SJSA1 (cell line): Measurements from ENCODE around the gene UTP20. TPM values are rescaled to one million over a fixed set of nuclear protein-coding genes. Genes with fewer than 3 reads are reported as not detected.

Source experiments
- DNase-seq, 2 experiments: peaks; one replicate each; pipeline ENCODE4 v3.0.0-alpha.2; 2015 to 2020; ENCODE audit warnings: low spot score in 2 of 2, low read depth in 1 of 2
- H3K27ac ChIP-seq: fragments of 250-450 bp; sonication (Bioruptor Pico); 2 replicates; pipeline ENCODE4 v1.5.1; 2020; ENCODE audit warnings: mild to moderate bottlenecking, moderate library complexity
- H3K27me3 ChIP-seq: fragments of 250-450 bp; sonication (Bioruptor Pico); replicated peaks from 2 replicates; pipeline ENCODE4 v1.5.1; 2020; ENCODE audit warnings: mild to moderate bottlenecking, moderate library complexity
- H3K36me3 ChIP-seq: fragments of 250-450 bp; sonication (Bioruptor Pico); 2 replicates; pipeline ENCODE4 v1.5.1; 2020; ENCODE audit warnings: mild to moderate bottlenecking
- H3K4me1 ChIP-seq: fragments of 250-450 bp; sonication (Bioruptor Pico); replicated peaks from 2 replicates; pipeline ENCODE4 v1.6.1; 2021; ENCODE audit warnings: mild to moderate bottlenecking
- H3K4me3 ChIP-seq: fragments of 250-450 bp; sonication (Bioruptor Pico); 2 replicates; pipeline ENCODE4 v1.5.1; 2020; ENCODE audit warnings: mild to moderate bottlenecking
- H3K9me3 ChIP-seq: fragments of 250-450 bp; sonication (Bioruptor Pico); replicated peaks from 2 replicates; pipeline ENCODE4 v1.5.1; 2020; ENCODE audit warnings: mild to moderate bottlenecking
- total RNA-seq: library from RNA; depleted of rRNA; stranded (reverse); fragments of >200 nt; shearing (Covaris generic); gene quantifications from 2 replicates; pipeline ENCODE4 v1.2.3, GENCODE V29; 2014; rRNA removed

UTP20 gene
- 21.2 and 22.9 TPM in 2 replicates for total RNA-seq

DNA sequence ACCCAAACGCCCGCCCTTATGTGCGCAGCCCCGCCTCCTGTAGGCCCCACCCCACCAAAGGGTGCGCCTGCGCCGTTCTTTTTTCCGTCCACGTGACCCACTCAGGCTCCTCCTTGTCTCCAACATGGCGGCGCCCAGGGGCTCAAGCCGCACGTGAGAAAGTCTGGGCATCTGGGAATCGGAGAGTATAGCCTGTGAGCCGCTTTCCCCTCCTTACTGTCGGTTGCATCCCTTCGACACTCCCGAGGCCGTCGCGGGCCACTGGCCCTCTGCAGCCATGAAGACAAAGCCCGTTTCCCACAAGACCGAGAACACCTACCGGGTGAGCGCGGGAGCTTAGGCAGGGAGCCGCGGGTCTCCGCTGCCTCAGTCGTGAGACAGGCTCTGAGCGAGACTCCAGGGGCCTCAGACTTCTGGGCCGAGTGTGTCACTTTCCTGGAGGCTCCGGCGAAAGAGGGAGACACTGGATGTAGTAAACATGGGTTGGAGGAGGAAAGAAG is at the start of gene UTP20:
TSS of gene UTP20 (plus strand) at position 100 of the 500 bp plus-strand sequence. CDS start at position 278, 178 bp downstream.
- peak within 1 kb of the TSS; percentile 59 for H3K27ac ChIP-seq
- no peaks in the 10 kb centered on the region for H3K4me1 ChIP-seq
- H3K27me3 ChIP-seq, result peaks cover 7% of the 10 kb centered on the region
- H3K36me3 ChIP-seq, result peaks cover 30% of the 10 kb centered on the region
- H3K9me3 ChIP-seq, result no peaks in the 10 kb centered on the region
- peak within 1 kb of the TSS; percentile 79 for H3K4me3 ChIP-seq
- peak; percentile 78 to 91 for DNase-seq

DNA sequence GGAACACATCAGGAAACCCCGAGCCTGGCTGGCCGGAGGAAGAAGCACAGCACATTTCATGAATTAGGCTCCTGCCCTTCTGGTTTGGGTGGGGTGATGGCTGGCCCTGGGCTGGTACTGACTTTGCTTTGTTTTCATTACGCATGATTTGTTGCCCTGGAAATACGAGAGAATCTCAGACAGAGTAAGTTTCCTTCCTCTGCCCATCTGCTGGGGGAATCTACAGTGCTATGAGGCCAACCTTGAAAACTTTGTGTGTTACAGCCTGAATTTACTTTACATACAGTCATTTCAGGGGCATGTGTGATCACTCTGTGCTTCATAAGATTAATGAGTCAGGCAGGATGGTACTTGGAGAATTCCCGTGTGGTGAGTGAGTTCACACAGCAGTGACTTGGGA is 49.4 kb upstream of the UTP20 start:
- DNase-seq, result peak in 1 of 2 experiments; percentile 2
- H3K9me3 ChIP-seq, result no peaks in the 10 kb centered on the region
- H3K36me3 ChIP-seq, result no peaks in the 10 kb centered on the region
- no peaks in the 10 kb centered on the region for H3K4me1 ChIP-seq
- H3K4me3 ChIP-seq, result no peak overlapping the region
- H3K27me3 ChIP-seq, result no peaks in the 10 kb centered on the region
- H3K27ac ChIP-seq, result no peak overlapping the region

- no peaks in the 10 kb centered on the region for H3K9me3 ChIP-seq
- H3K4me1 ChIP-seq, result no peaks in the 10 kb centered on the region
- no peaks in the 10 kb centered on the region for H3K27me3 ChIP-seq
- H3K36me3 ChIP-seq, result no peaks in the 10 kb centered on the region
- no peak overlapping the region for H3K27ac ChIP-seq
- H3K4me3 ChIP-seq, result no peak overlapping the region
- no peak for DNase-seq
Observed at GRCh38 chr12:101231636-101232035, 48.3 kb upstream of the UTP20 start.

- Histone ChIP-seq H3K4me1 (no peaks in the 10 kb centered on the region), H3K27ac (no peak overlapping the region), H3K27me3 (no peaks in the 10 kb centered on the region)
Observed at GRCh38 chr12:101235686-101236085, 44.2 kb upstream of the UTP20 start.

GRCh38 chr12:101238306-101238705 is 41.6 kb upstream of the UTP20 start:
- no peaks in the 10 kb centered on the region for H3K27me3 ChIP-seq
- no peak overlapping the region for H3K4me3 ChIP-seq
- no peaks in the 10 kb centered on the region for H3K9me3 ChIP-seq
- H3K27ac ChIP-seq, result no peak overlapping the region
- no peaks in the 10 kb centered on the region for H3K36me3 ChIP-seq
- no peaks in the 10 kb centered on the region for H3K4me1 ChIP-seq
- DNase-seq, result no peak

More at GRCh38 chr12:101235686-101236085, 44.2 kb upstream of the UTP20 start:
- Histone ChIP-seq H3K36me3 (no peaks in the 10 kb centered on the region), H3K4me3 (no peak overlapping the region), H3K9me3 (no peaks in the 10 kb centered on the region)
- DNase-seq, result no peak

DNA sequence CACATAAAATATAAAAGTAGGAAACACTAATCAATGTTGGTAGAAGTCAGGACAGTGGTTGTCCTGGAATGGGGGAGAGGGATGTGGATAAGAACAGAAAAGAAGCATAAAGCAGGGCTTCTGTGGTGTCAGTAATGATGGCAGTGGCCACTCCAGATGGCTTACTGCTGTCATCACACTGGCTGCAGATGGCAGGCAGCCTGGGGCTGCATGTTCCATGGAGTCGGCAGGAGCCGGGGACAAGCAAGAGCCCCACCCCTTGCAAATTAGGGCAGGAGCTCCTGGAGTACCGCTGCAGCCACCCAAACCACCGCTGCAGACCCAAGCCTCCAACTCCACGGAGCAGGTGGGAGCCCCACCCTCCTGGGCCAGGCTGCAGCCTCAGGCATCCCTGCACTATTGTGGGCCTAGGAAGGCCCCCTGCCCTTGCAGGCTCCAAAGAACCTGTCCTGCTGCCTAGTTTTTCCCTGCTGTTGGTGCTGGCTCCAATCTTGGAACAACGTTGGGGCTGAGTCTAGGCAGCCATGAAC is 41.0 kb upstream of the UTP20 start:
- H3K4me1 ChIP-seq, result no peaks in the 10 kb centered on the region
- no peaks in the 10 kb centered on the region for H3K36me3 ChIP-seq
- H3K27me3 ChIP-seq, result no peaks in the 10 kb centered on the region
- H3K4me3 ChIP-seq, result no peak overlapping the region
- DNase-seq, result no peak
- H3K27ac ChIP-seq, result no peak overlapping the region
- H3K9me3 ChIP-seq, result no peaks in the 10 kb centered on the region

DNA sequence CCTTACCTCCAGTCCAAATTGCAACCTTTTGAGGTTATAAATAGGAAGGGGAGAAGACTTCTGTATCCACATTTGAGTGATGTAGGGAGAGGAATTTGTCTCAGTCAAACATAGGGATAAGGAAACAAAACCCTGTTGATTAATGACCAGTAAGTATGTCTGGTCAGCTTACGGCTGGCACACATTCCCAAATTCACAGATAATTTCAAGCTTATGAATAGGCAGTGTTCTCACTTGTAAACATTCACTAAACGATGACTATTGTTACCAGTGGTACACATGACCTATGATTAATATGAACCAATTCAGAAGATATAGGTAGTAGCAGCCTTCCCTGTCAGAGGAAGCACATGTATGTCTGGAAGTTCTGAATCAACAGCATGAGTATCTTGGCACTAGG is 36.8 kb upstream of the UTP20 start:
- no peak for DNase-seq
- H3K27ac ChIP-seq, result no peak overlapping the region
- no peaks in the 10 kb centered on the region for H3K27me3 ChIP-seq
- no peaks in the 10 kb centered on the region for H3K36me3 ChIP-seq
- no peak overlapping the region for H3K4me3 ChIP-seq
- H3K4me1 ChIP-seq, result no peaks in the 10 kb centered on the region
- H3K9me3 ChIP-seq, result no peaks in the 10 kb centered on the region

- Histone ChIP-seq H3K4me1 (no peaks in the 10 kb centered on the region), H3K27me3 (no peaks in the 10 kb centered on the region), H3K4me3 (no peak overlapping the region), H3K36me3 (no peaks in the 10 kb centered on the region), H3K9me3 (no peaks in the 10 kb centered on the region), H3K27ac (no peak overlapping the region)
- DNase-seq, result no peak
Observed at GRCh38 chr12:101243616-101244015, 36.3 kb upstream of the UTP20 start.

GRCh38 chr12:101256266-101256665 is 23.6 kb upstream of the UTP20 start:
- H3K27me3 ChIP-seq, result no peaks in the 10 kb centered on the region
- no peak overlapping the region for H3K4me3 ChIP-seq
- no peak overlapping the region for H3K27ac ChIP-seq
- no peak for DNase-seq
- H3K4me1 ChIP-seq, result no peaks in the 10 kb centered on the region
- no peaks in the 10 kb centered on the region for H3K9me3 ChIP-seq
- no peaks in the 10 kb centered on the region for H3K36me3 ChIP-seq

GRCh38 chr12:101257357-101257756 is 22.5 kb upstream of the UTP20 start:
- Histone ChIP-seq H3K4me1 (no peaks in the 10 kb centered on the region), H3K4me3 (no peak overlapping the region), H3K27me3 (no peaks in the 10 kb centered on the region), H3K9me3 (no peaks in the 10 kb centered on the region), H3K36me3 (no peaks in the 10 kb centered on the region), H3K27ac (no peak overlapping the region)
- DNase-seq, result no peak

DNA sequence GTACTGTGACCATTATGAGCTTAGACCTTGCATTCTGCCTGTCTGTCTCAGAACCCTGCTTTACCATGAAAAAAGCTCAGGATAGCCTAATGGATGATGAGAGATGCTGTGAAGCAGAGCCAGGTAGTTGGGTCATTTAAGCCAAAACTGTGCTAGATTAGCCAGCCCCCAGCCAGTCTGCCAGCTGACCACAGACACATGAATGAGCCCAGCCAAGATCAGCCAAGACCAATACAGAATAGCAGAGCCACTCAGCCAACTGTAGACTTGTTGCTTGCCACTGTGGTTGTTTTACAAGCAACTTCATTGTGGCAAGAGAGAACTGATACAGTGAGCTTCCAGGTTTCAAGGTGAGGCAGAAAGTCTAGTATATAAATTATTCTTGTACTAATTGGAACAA is 12.8 kb upstream of the UTP20 start:
- H3K9me3 ChIP-seq, result no peaks in the 10 kb centered on the region
- DNase-seq, result no peak
- H3K4me1 ChIP-seq, result no peaks in the 10 kb centered on the region
- H3K4me3 ChIP-seq, result no peak overlapping the region
- no peak overlapping the region for H3K27ac ChIP-seq
- H3K36me3 ChIP-seq, result no peaks in the 10 kb centered on the region
- H3K27me3 ChIP-seq, result no peaks in the 10 kb centered on the region

DNA sequence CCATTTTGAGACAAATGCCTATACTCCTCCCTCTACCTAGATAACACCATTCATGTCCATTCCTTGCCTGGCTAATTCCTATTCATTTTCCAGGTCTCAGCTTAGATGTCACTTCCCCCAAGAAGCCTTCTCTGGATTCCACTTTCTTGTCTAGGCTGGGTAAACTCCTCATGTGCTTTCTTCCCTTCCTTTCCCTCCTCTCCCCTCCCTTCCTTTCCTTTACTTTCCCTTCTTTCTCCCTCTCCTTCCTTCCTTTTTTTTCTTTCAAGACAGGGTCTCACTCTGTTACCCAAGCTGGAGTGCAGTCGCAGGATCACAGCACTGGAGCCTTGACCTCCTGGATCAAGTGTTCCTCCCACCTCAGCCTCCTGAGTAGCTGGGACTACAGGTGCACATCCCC is 3.5 kb upstream of the UTP20 start:
- H3K4me1 ChIP-seq, result no peaks in the 10 kb centered on the region
- no peak for DNase-seq
- no peak overlapping the region for H3K27ac ChIP-seq
- no peaks in the 10 kb centered on the region for H3K9me3 ChIP-seq
- no peak overlapping the region for H3K4me3 ChIP-seq
- H3K36me3 ChIP-seq, result peaks cover 6% of the 10 kb centered on the region; the same call in 1 of the 2 replicates
- peaks cover 7% of the 10 kb centered on the region for H3K27me3 ChIP-seq

DNA sequence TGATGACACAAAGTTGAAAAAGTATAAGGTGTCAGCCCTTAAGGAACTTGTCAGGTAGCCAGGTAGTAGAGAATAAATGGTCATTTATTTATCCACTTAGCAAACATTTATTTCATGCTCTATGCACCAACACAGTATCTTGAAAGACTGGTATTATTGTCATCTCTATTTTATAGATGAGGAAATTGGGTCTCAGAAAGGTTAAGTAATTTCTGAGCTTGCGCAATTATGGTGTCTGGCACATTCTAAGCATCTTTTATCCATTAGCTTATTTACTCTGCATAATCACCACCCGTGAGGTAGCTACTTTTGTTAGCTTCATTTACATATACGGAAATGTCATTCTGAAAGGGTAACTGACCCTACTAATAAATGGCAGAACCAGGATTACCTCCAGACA is 2.5 kb upstream of the UTP20 start:
- DNase-seq, result no peak
- no peak overlapping the region for H3K27ac ChIP-seq
- no peaks in the 10 kb centered on the region for H3K9me3 ChIP-seq
- H3K27me3 ChIP-seq, result peaks cover 7% of the 10 kb centered on the region
- no peak overlapping the region for H3K4me3 ChIP-seq
- no peaks in the 10 kb centered on the region for H3K4me1 ChIP-seq
- H3K36me3 ChIP-seq, result peaks cover 13% of the 10 kb centered on the region

DNA sequence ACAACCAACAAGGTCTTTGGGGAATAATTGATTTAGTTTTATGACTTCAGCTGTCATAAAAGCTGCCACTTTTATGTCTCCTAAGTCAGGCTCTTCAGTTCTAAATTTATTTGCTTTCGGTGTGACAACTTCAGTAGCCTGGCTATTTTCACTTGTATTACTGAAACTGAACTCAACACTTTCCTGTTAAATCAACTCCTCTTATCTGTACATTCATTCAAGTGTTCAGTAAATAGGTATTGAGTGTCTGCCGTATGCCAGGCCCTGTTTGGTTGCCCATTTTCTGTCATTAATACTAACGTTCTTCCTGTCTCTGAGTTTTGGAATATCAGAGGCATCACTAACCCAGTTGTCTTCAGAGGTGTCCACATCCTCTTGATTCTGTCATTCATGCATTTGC is 7.5 kb downstream of the UTP20 start:
- no peak for DNase-seq
- Histone ChIP-seq H3K4me1 (no peaks in the 10 kb centered on the region), H3K27ac (no peak overlapping the region), H3K27me3 (no peaks in the 10 kb centered on the region), H3K9me3 (no peaks in the 10 kb centered on the region), H3K36me3 (peaks cover 80% of the 10 kb centered on the region), H3K4me3 (no peak overlapping the region)

DNA sequence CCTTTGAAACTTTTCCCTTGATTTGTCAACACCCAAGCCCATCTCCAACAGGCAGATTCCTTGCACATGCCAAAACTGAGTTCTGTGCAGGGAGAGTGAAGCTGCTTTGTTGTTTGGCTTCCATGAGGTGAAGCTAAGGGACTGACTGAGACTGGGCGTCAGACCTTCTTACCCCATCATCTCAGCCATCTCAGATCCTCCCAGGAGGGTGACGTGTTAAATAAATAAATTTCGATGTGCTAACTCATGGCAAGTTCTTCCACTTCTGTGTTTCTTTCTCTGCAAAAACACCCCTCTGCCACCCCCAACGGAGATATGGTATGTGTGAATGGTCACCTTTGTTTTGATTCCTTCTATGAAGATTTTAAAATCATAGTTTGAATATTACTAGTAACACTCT is 17.8 kb downstream of the UTP20 start:
- DNase-seq, result no peak
- Histone ChIP-seq H3K27ac (no peak overlapping the region), H3K27me3 (no peaks in the 10 kb centered on the region), H3K9me3 (no peaks in the 10 kb centered on the region), H3K4me1 (no peaks in the 10 kb centered on the region), H3K4me3 (no peak overlapping the region), H3K36me3 (peaks cover 59% of the 10 kb centered on the region)
